Measurements from ENCODE around the gene C7orf33. TPM values are rescaled to one million over a fixed set of nuclear protein-coding genes. Genes with fewer than 3 reads are reported as not detected.

C7orf33 gene
- total RNA-seq, 1 experiment from 2014 or later, result not detected

- Histone ChIP-seq H3K27me3 (ENCODE audit: control insufficient read depth, insufficient read depth, low read length) (no peaks in the 10 kb centered on the region; the same call in 1 of the 2 replicates), H3K4me1 (ENCODE audit: control insufficient read depth, insufficient read depth, low read length) (no peaks in the 10 kb centered on the region), H3K27ac (ENCODE audit: low read length) (no peak overlapping the region), H3K4me3 (ENCODE audit: low read depth in 2 of 2, low read length in 2 of 2) (no peak overlapping the region), H3K36me3 (ENCODE audit: control insufficient read depth, insufficient read depth, low read length) (no peaks in the 10 kb centered on the region), H3K9me3 (ENCODE audit: control insufficient read depth, insufficient read depth, low read depth, low read length) (no peaks in the 10 kb centered on the region)
- CTCF ChIA-PET, result no interaction called here
- intact Hi-C loops (cut with micrococcal nuclease; ENCODE audit: unreplicated experiment) (no loop called here), in situ Hi-C loops (cut with HindIII; ENCODE audit: low pct_unique_long_range_greater_than_20kb, low sequenced_read_pairs) (no loop called here)
- DNase-seq (ENCODE audit: low read depth, low spot score) (no peak), ATAC-seq (no peak)
- no TSS peak for BruUV-seq (replicated peaks)
- TF ChIP-seq POLR2AphosphoS5 (IDR thresholded peaks at IDR 0.05; ENCODE audit: low read depth, low read length) (no peak), TCF7L2 (IDR thresholded peaks at IDR 0.05; ENCODE audit: low read depth, low read length) (no peak), CTCF (IDR thresholded peaks at IDR 0.05) (no peak), REST (IDR thresholded peaks at IDR 0.05; ENCODE audit: insufficient read depth in 1 of 2, low read depth in 2 of 2, low read length in 1 of 2) (no peak), SIN3A (IDR thresholded peaks at IDR 0.05; ENCODE audit: borderline replicate concordance, insufficient read depth, low read depth, low read length) (no peak)
- POLR2A ChIA-PET, result no interaction called here
Measured at GRCh38 chr7:148543302-148543701, 47.3 kb upstream of the C7orf33 start.

GRCh38 chr7:148545172-148545571 is 45.4 kb upstream of the C7orf33 start:
- CTCF ChIA-PET, result no interaction called here
- H3K27ac ChIP-seq (ENCODE audit: low read length), result no peak overlapping the region
- no peak for TF ChIP-seq TCF7L2 (IDR thresholded peaks at IDR 0.05; ENCODE audit: low read depth, low read length)
- TF ChIP-seq POLR2AphosphoS5 (IDR thresholded peaks at IDR 0.05; ENCODE audit: low read depth, low read length), result no peak
- no peak for TF ChIP-seq REST (IDR thresholded peaks at IDR 0.05; ENCODE audit: insufficient read depth in 1 of 2, low read depth in 2 of 2, low read length in 1 of 2)
- TF ChIP-seq SIN3A (IDR thresholded peaks at IDR 0.05; ENCODE audit: borderline replicate concordance, insufficient read depth, low read depth, low read length), result no peak
- no peak for TF ChIP-seq CTCF (IDR thresholded peaks at IDR 0.05)
- in situ Hi-C loops (cut with HindIII; ENCODE audit: low pct_unique_long_range_greater_than_20kb, low sequenced_read_pairs) (no loop called here), intact Hi-C loops (cut with micrococcal nuclease; ENCODE audit: unreplicated experiment) (no loop called here)
- no peak overlapping the region for H3K4me3 ChIP-seq (ENCODE audit: low read depth in 2 of 2, low read length in 2 of 2)
- H3K4me1 ChIP-seq (ENCODE audit: control insufficient read depth, insufficient read depth, low read length), result no peaks in the 10 kb centered on the region
- no peaks in the 10 kb centered on the region; the same call in 1 of the 2 replicates for H3K27me3 ChIP-seq (ENCODE audit: control insufficient read depth, insufficient read depth, low read length)
- DNase-seq (ENCODE audit: low read depth, low spot score), result no peak
- H3K9me3 ChIP-seq (ENCODE audit: control insufficient read depth, insufficient read depth, low read depth, low read length), result no peaks in the 10 kb centered on the region
- POLR2A ChIA-PET, result no interaction called here
- ATAC-seq, result no peak
- BruUV-seq (replicated peaks), result no TSS peak
- no peaks in the 10 kb centered on the region for H3K36me3 ChIP-seq (ENCODE audit: control insufficient read depth, insufficient read depth, low read length)

Measured in Panc1 (cell line).